RWPE2 (cell line): Measurements from ENCODE around the gene PDK3.

Experiments used
- ATAC-seq: fragments of 200-7000 bp; cut with Tn5 transposase; 3 replicates; pipeline ENCODE4 v1.9.1; 2021; ENCODE audit warnings: low read depth
- DNase-seq: peaks from one replicate; pipeline ENCODE4 v3.0.0-alpha.2; 2020; ENCODE audit warnings: low spot score
- H3K27ac ChIP-seq: fragments of 450-650 bp; 2 replicates; pipeline ENCODE4 v1.5.1; 2017; ENCODE audit warnings: mild to moderate bottlenecking; ENCODE audit not compliant: poor library complexity, severe bottlenecking
- H3K27me3 ChIP-seq: fragments of 250-450 bp; sonication (Bioruptor Pico); 2 replicates; pipeline ENCODE4 v1.5.1; 2021; ENCODE audit warnings: mild to moderate bottlenecking, moderate library complexity; ENCODE audit not compliant: insufficient read depth, poor library complexity, severe bottlenecking
- H3K36me3 ChIP-seq: fragments of 250-450 bp; sonication (Bioruptor Pico); 2 replicates; pipeline ENCODE4 v1.5.1; 2020; ENCODE audit warnings: low read depth, mild to moderate bottlenecking, moderate library complexity
- H3K4me1 ChIP-seq: fragments of 250-450 bp; sonication (Bioruptor Pico); 2 replicates; pipeline ENCODE4 v1.5.1; 2021; ENCODE audit warnings: mild to moderate bottlenecking, moderate library complexity; ENCODE audit not compliant: insufficient read depth, poor library complexity, severe bottlenecking
- H3K4me3 ChIP-seq: fragments of 250-450 bp; sonication (Bioruptor Pico); 2 replicates; pipeline ENCODE4 v1.5.1; 2021; ENCODE audit warnings: mild to moderate bottlenecking, moderate library complexity; ENCODE audit not compliant: severe bottlenecking
- H3K9me3 ChIP-seq: fragments of 250-450 bp; sonication (Bioruptor Pico); 2 replicates; pipeline ENCODE4 v1.5.1; 2021; ENCODE audit warnings: mild to moderate bottlenecking, moderate library complexity; ENCODE audit not compliant: severe bottlenecking
- CTCF ChIP-seq: fragments of 450-650 bp; IDR thresholded peaks from one replicate; pipeline ENCODE4 v1.5.1; 2017; ENCODE audit warnings: mild to moderate bottlenecking, moderate library complexity; ENCODE audit not compliant: poor library complexity, severe bottlenecking

PDK3 gene

GRCh38 chrX:24494647-24495075 lies 29.6 kb downstream of the PDK3 start:
- Histone ChIP-seq H3K4me1 (peaks cover 14% of the 10 kb centered on the region), H3K9me3 (no peaks in the 10 kb centered on the region), H3K36me3 (peaks cover 5% of the 10 kb centered on the region; the same call in 1 of the 2 replicates), H3K27ac (peak overlapping the region; percentile 33), H3K4me3 (no peak overlapping the region), H3K27me3 (no peaks in the 10 kb centered on the region)
- DNase-seq (no peak), ATAC-seq (peak; percentile 97)
- no peak for TF ChIP-seq CTCF

GRCh38 chrX:24495700-24496099 lies 30.6 kb downstream of the PDK3 start:
- Histone ChIP-seq H3K9me3 (no peaks in the 10 kb centered on the region), H3K4me1 (peaks cover 14% of the 10 kb centered on the region), H3K27ac (no peak overlapping the region), H3K4me3 (no peak overlapping the region), H3K36me3 (peaks cover 5% of the 10 kb centered on the region; the same call in 1 of the 2 replicates), H3K27me3 (no peaks in the 10 kb centered on the region)
- DNase-seq: no peak
- no peak for TF ChIP-seq CTCF
- ATAC-seq: no peak

- peaks cover 5% of the 10 kb centered on the region; the same call in 1 of the 2 replicates for H3K36me3 ChIP-seq
- no peak for ATAC-seq
These were observed 33.1 kb downstream of the PDK3 start for GRCh38 chrX:24498181-24498580.

GRCh38 chrX:24498975-24499374 lies 33.9 kb downstream of the PDK3 start:
- Histone ChIP-seq H3K9me3 (no peaks in the 10 kb centered on the region), H3K4me3 (no peak overlapping the region), H3K27me3 (no peaks in the 10 kb centered on the region), H3K27ac (no peak overlapping the region), H3K4me1 (peaks cover 11% of the 10 kb centered on the region), H3K36me3 (peaks cover 5% of the 10 kb centered on the region; the same call in 1 of the 2 replicates)
- DNase-seq: no peak
- peak; percentile 50 for TF ChIP-seq CTCF
- no peak for ATAC-seq

More at GRCh38 chrX:24498181-24498580, 33.1 kb downstream of the PDK3 start:
- Histone ChIP-seq H3K27me3 (no peaks in the 10 kb centered on the region), H3K9me3 (no peaks in the 10 kb centered on the region), H3K4me1 (peaks cover 14% of the 10 kb centered on the region), H3K27ac (no peak overlapping the region), H3K4me3 (no peak overlapping the region)
- no peak for TF ChIP-seq CTCF
- no peak for DNase-seq

- Histone ChIP-seq H3K27ac (no peak overlapping the region), H3K4me3 (no peak overlapping the region), H3K9me3 (no peaks in the 10 kb centered on the region), H3K27me3 (no peaks in the 10 kb centered on the region), H3K36me3 (no peaks in the 10 kb centered on the region), H3K4me1 (no peaks in the 10 kb centered on the region)
- DNase-seq (no peak), ATAC-seq (peak; percentile 94)
- TF ChIP-seq CTCF: no peak
These were observed 41.0 kb downstream of the PDK3 start for GRCh38 chrX:24506082-24506481.
